T-helper 1 cell (primary cell): ENCODE results near the gene WDFY4.

Experiments used
- DNase-seq, 5 donors: peaks; one replicate each; pipeline ENCODE4 v3.0.0-alpha.2; 2012 to 2020

WDFY4 gene

DNA sequence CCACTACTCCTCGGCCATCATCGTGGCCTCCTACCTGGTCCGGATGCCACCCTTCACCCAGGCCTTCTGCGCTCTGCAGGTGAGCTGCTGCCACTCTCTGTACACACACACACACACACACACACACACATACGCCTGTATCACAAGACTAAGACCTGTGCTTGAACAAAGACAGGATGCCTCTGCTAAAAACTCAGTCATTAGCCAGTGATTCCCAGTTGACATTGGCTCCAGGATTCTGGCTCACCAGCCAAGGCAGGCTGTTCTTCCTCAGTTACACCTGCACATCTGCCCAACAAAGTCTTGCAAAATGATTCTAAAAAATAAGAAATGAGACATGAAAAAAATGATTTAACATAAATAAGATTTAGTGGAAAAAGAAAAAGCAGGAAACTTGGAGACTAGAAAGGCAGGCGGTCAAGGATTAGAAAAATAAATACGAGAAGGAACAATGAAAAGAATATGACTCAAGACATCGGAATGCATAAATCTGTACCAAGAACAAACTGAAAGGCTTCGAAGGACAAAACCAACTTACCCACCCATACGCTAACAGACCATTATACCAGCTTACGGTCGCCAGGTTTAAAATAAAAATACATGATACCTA lies 262.3 kb downstream of the WDFY4 start:
- DNase-seq, result no peak

DNA sequence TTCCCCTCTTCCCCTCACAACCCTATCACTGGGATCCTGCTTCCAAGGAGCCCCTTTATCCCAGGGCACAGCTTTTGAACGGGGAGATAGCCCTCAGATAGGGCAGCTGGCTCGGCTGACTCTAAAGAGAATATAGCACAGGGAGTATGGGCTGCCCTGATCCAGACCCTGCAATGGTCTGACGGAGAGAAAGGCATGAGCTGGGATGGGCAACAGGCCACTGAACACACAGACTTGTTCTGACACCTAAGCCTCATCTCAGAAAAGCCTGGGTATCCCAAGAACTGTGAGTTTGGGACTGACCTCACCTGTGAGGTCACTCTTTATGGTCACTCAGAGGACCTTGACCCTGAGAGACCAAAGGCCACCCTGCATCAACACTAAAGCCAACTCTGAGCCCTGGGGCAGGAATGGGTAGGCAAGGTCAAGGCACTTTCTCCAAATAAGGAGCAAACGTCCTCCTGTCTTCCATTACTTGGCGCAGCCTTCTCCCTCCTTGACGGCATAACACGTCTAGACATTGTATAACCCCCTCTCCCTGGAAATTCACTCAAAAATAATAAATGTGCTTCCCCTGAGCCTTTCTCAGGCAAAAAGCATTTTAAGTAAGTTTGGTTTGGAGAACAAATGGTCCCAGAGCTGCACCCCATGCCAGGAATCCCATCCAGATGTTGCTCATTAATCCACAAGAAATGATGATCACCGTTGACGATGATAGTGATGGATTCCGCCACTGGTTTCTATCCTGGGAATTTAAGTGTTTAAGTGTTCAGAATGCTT lies 263.2 kb downstream of the WDFY4 start:
- no peak for DNase-seq

DNA sequence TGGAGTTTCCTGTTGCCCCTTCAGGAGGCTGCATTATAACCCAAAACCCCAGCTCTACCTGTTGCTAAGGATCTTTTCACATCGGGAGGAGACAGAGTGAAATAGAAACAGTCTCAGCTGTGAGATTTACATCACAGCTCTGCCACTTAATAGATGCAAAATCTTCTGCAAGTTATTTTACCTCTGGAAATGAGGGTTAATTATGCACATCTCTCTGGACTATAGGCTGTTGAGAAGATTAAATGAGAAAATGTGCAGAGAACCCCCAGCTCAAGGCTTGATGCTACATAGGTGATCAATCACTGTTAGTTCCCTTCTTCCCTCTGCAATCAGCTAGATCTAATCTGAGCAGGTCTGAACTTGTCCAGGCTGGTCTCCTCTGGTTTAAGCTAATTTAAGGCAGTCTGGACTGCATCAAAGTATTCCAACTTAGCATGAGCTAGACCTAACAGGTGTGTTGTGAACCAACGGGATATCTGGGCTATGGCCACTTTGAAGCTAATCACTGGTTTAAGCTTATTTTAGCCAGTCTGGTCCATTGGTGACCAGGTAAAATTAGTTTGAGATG lies 263.9 kb downstream of the WDFY4 start:
- no peak for DNase-seq

DNA sequence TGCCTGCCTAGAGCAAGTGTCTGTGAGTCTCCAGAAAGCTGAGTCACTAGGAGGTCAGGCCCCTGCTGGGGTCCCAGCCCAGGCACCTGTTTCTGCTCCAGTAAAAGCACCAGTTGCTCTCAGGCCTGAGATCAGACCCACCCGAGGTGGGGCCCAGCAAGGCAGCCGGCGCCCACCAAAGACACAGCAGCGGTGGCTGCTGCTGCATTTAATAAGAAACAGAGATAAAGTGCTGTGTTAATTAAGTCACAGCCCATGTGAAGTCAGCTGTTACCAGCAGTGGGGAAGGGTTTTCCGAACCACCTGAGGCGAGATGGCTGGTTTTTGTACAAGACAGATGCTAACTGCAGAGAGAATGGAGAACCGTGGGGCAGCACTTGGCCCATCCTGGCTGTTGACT lies 267.0 kb downstream of the WDFY4 start:
- DNase-seq, result no peak

DNA sequence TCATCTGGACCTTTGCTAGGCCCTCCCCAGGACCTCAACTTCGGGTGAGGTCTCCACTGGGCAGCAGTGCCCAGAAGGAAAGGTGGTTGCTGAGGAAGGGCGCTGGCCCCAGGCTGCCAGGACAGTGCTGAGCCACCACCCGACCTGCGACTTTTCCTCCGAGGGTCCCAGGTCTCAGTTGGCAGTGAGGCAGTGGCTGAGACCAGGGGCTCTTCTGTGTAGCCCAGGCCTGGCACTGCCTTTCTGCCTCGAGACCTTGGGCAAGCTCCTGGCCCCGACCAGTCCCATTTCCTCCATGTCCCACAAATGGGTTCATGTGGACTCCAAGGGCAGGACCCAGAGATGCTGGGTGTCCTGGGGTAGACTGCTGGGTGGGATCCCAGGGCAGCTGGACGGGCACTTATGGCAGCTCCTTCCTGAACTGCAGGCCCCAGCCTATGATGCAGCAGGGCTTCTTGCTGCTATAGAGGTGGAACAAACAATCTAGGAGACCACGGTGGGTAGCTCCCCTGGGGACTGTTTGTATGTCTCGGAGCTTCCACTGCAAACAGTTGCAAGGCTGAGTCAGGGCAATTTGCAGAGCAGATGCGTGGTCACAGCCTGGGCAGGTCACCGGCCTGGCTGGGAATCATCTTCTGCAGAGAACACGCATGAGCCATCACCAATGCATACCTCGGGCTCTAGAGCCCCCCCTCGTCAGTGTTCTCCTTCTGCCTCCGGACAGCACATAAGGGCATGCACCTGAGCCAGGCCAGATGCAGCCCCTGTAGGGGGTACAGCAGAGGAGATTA lies 272.9 kb downstream of the WDFY4 start:
- DNase-seq, result no peak

DNA sequence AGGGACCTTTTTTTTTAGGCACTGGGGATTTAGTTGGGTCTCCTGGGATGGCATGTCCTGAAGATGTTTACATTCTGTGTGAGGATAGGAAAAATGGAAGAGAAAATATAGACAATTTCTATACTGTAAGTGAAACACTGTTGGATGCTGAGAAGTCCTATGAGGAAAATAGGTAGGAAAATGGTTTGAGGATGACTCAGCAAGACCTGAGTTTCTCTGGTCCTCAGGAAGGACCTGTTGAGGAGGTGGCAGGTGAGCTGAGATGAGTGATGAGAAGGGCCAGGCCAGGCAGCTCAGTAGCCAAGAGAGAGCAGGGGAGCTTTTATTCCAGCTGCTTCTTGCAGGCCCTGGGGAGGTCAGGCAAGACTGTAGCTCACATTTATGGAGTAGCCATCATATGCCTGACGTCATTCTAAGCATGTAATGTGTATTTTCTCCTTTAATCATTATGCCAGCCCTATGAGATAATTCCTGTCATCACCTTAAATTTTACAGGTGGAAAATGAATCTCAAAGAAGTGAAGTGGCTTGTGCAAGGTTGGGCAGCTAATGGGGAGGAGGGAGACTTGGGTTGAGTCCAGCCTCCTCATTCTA lies 274.0 kb downstream of the WDFY4 start:
- DNase-seq, result no peak

DNA sequence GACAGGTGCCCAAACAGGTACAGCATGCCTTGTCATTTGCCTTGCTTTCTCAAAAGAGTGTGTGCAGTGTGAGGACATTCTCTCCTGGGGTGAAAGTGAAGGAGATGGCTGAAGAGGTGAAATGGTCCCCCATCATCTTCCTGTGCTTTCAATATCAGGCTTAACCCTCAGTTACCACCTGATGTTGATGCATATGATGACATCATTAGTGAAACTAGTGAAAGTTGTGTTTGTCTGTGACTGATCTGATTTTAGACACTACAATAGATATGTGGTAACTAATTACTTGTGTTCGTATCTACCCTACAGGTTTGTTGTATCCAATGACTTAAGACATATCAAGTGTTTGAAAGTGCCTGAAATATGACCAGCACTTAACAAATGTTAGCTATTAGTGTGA lies 279.4 kb downstream of the WDFY4 start:
- no peak for DNase-seq

DNA sequence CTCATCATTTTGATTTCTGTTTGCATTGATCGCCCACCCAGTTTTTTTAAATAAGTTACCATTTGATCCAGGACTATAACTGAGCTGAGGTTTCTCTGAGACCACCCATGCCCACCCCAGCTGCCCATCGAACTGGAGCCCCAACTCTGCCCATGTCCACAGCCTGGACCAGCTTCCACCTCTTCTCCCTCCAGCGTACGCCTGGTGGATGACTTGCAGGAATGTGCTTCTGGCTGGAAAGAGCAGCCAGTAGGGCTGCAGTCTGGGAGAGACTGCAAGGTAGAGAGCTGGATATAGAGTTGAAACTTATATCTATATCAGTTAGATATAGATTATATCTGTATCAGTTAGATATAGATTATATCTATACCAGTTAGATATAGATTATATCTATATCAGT lies 280.8 kb downstream of the WDFY4 start:
- no peak for DNase-seq

DNA sequence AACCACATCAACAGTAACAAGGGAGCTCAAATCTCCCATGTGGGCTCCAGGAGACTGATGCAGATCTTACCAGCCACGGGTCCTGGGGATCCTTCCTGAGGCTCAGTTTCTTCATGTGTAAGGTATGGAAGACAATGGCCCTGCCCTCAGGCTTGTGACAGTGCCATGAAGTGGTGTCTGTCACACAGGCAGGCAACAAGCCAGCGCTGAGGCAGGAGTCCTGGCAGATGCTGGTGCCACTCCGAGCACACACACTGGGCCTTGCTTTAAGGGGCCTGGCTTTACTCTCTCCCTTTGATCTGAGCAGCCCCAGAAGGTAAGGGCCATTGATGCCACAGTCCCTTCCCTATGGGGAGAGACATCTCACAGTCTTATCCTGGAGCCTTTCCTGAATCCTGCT lies 283.4 kb downstream of the WDFY4 start:
- no peak for DNase-seq

DNA sequence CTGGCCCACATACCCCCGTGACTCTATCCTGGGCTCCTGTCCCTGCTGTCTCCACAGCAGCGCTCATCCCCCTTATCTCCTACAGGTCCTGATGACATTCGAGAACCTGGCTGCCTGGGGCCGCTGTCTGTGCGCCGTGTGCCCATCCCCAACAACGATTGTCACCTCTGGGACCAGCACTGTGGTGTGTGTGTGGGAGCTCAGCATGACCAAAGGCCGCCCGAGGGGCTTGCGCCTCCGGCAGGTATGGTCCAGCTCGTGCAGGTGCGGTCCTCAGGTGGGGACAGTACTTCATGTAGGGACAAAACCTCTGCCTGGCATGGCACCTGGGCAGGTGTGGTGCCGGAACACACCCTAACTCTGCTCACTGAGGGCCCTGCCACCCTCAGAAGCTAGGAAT lies 285.4 kb downstream of the WDFY4 start:
- no peak for DNase-seq

DNA sequence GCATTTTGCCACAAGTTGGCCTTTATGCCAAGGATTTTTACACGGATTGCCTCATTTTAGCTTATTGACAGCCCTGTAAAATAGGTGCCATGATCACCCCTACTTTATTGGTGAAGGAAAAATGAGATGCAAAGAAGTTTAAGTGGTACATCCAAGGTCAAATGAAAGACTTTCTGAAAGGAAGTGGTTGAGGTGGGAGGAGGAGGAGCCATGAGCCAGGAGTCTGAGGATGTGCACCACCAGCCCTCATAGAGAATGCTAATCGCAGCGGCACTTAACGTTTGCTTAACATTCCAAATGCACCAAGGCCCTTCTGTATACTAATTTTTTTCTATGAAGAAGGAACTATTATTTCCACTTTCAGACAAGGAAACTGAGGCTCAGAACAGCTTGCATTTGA lies 286.0 kb downstream of the WDFY4 start:
- DNase-seq, result no peak

DNA sequence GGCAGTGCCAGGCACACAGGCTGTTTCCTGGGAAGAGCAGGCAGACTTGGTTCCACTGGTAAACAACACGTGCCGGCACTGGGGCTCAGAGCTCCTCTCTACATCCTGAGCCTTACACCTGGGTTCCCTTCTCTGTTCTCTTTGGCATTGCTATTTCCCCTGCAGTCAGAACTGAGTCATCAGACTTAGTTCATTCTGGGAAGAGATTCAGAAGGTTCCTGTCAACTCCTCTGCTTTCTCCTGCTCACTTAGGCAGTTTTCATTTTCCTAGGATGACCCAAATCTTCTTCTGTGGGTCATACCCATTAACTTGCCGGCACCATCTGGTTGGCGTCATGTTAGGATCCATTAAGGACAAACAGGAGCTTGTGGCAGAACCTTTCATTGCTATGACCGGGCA lies 288.4 kb downstream of the WDFY4 start:
- DNase-seq, result no peak

DNA sequence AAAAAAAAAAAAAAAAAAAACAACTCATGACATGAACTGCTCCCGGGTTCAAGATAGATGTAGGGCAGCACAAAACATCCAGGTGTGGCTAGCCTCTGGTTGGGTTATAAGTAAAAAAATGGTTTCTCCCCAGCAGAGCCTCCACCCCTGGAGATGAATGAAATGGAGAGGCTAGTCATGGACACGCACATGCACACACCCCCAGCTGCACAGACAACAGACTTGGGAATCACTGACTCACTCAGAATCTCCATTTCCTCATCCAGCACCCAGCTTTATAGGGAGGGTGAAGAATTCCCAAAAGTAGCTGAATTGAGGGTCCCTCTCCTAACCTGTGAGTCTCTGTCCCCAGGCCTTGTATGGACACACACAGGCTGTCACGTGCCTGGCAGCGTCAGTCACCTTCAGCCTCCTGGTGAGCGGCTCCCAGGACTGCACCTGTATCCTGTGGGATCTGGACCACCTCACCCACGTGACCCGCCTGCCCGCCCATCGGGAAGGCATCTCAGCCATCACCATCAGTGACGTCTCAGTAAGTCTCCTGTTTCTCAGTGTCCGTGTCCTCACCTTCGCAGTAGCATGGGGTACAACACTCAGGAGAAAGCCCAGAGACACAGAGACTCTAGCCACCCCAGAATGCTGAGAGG lies 290.0 kb downstream of the WDFY4 start:
- DNase-seq, result no peak

DNA sequence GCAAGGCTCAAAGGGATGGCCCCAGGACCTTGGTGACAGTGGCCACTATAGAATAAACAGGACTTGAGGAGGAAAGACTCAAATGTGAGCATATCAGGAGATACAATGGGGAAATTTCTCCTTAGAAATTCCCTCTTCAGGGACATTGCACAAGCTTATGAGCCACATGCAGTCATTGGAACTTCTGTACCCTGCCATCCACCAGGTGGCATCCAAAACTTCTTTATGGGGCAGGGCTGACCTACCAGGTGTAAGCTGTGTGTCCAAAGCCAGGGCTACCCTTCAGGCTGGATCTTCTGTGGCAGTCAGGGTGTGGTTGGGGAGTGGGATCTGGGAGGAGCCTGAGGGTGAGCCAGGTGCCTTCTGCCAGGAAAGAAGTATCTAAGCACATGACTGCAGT lies 291.5 kb downstream of the WDFY4 start:
- no peak for DNase-seq

DNA sequence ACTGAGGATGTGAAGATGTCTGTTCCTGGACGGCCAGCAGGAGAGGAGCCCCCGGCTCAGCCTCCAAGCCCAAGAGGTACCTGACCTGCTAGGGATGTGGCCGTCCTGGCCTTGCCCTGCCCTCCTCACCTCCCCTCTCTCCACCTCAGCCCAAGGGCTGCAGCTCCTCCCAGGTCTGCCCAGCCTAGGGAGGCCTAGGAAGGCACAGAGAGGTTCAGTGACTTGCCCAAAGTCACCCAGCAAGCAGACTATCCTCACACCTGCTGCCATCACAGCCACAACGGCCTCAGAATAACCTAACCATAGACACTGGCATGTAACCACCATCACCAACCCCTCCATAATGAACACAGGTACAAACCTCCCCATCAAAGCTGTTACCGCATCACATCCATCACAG lies 293.6 kb downstream of the WDFY4 start:
- no peak for DNase-seq

DNA sequence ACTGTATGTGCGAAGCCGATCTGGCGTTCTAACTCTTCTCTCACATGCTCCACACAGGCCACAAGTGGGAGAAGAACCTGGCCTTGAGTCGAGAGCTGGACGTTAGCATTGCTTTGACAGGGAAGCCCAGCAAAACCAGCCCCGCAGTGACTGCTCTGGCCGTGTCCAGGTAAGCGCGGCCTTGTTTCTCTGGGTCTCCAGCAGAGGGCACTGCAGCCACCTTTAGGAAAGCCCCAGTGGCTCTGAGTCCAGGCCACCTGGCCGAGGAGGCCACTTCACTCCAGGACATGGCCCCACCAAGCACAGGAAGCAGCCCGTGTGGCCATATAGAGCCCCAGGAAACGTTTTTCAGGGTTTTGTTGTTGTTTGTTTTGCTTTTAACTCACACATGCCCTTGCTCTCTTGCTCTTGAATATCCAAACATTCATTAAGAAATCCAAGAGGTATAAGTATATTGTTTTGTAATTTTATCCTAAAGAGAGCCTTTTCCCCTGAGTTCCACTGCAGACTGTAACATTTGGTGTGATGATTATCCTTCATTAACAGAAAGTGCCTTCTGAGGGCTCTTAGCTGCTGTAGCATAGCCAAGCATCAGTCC lies 296.7 kb downstream of the WDFY4 start:
- peak in 1 of 5 donors; percentile 20 for DNase-seq

DNA sequence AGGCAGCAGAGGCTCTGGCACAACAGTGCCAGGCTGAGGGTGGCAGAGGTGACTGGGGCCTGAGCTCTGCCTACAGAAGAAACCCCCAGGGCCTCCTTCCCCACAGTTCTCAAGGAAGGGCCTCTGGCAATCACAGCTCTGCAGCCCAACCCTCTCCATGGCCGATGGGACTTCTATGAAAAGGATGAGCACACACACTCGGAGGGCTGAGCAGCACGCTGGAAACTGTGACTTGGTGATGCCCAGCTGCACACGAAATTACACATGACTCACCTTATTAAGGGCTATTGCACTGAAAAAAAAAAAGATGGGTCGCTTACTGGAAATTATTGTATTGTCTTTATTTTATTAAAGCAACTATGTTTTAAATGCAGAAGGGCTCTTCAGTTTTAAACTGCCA lies 297.9 kb downstream of the WDFY4 start:
- DNase-seq, result no peak

DNA sequence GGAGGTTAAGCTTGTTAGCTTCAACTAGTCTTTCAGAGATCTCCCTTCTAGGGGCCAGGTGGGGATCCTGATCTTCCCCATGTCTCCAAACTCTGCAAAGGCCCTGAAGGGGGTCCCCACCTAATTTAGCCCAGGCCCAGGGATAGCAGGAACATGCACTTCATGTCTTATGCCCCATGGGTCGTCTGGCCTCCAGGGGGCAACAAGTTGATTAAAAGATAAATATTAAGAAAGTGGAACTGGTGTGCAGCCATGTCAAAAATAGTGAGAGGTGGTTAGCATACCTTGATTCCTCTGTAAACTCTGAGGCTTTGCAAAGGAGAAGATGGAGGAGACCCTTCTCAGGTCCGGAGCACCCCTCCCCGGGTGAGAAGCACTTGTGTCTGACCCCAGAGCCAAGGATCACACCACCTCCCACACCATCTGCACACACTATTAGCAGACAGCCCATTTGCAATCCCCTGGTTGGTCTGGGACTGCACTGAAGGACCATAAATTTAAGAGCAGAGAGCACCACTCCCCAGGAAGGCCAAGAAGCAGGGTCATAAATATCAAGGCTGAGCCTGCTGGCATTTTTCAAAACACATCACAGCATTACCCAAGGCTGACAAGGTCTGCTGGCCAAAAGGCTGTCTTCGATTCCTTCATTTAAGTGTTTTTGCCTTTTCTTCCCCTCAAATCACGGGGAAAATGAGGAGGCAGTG lies 299.1 kb downstream of the WDFY4 start:
- DNase-seq, result no peak

DNA sequence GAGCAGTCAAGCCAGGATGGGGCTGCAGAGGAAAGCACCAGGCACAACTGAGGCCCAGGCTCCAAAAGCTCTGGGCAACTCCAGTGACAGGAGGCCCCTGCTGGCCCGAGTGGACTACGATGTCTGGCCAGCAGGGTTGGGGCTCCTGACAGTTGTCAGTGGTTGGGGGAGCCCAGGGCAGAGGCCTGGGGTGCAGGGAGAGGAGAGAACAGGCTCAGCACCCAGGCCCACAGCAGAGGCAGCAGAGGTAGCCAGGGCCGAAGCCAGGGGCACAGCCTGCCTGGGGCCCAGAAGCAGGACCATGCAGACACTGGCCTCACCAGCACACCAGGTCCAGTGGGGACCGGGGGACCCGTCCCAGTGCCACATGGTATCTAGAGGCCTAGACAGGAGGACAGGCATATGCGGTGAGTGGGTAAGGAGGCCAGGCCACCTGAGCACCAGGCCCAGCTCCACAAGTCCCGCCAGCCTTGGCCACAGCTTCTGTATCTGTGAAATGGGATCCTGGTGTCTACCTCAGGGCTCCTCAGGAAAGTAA lies 301.0 kb downstream of the WDFY4 start:
- no peak for DNase-seq

DNA sequence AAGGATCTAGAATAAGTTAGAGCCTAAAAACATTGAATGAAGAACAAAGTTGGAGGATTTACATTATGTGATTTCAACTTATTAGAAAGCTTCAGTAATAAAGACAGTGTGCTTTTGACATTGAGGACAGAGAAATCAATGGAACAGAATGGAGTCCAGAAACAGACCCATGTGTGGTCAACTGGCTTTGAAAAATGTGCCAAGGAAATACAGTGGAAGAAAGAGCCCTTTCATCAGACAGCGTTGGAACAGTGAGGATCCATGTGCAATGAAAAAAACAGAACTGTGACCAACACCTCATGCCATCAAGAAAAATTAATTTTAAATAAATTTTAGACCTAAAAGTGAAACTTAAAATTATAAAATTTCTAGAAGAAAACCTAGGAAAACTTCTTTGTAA lies 305.6 kb downstream of the WDFY4 start:
- DNase-seq, result no peak

DNA sequence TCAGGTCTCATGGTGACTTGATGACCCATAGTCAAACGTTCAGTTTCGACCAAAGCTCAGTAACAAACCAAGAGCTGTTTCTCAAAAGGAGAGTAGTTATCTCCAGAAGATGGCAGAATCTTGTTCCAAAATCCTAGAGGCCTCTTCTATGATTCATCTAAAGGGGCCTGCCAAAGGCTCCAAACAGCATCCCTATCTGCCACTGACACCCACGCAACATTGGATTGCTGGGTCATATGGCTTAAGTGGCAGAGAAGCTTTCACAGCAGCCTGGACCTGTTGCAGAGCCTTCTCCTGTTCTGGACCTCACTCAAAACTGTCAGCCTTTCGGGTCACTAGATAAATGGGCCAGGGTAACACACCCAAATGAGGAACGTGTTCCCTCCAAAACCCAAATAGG lies 309.0 kb downstream of the WDFY4 start:
- no peak for DNase-seq
